K562 (cell line): ENCODE measurements around the gene CS.

ENCODE experiments used
- CBX8 ChIP-seq: fragments of 200-600 bp; sonication (generic); IDR thresholded peaks from 2 replicates; pipeline ENCODE4 v1.6.1; 2012; ENCODE audit warnings: borderline replicate concordance, mixed run types, low read depth, mild to moderate bottlenecking, moderate library complexity, mixed read lengths, low read length, control low read depth, inconsistent platforms; ENCODE audit not compliant: poor library complexity, severe bottlenecking; ENCODE audit errors: extremely low read depth
- CTCF ChIP-seq, 3 experiments: IDR thresholded peaks in 2 of 3; conservative IDR thresholded peaks in 1 of 3; 2 replicates each; pipeline ENCODE4 v1.5.1; 2011 to 2012; ENCODE audit warnings: low read length in 3 of 3, mild to moderate bottlenecking in 3 of 3, control low read depth in 2 of 3, improper control_type of control experiment in 1 of 3, inconsistent platforms in 1 of 3, low read depth in 1 of 3, mixed read lengths in 1 of 3, moderate library complexity in 1 of 3; ENCODE audit not compliant: insufficient read depth in 2 of 3
- ETV6 ChIP-seq, 3 experiments: fragments of 150-350 bp in 1 of 3; sonication (generic) in 1 of 3; formaldehyde crosslinking in 1 of 3; IDR thresholded peaks; 2 replicates each; pipeline versions ENCODE4 v1.6.1 to v1.8.0; 2014 to 2022; ENCODE audit warnings: borderline replicate concordance in 2 of 3, low read depth in 2 of 3, antibody characterized with exemption in 1 of 3, low read length in 1 of 3, mild to moderate bottlenecking in 1 of 3, missing genetic modification reagents in 1 of 3
- FOXM1 ChIP-seq, 2 experiments: fragments of 450-650 bp in 1 of 2; sonication (generic) in 1 of 2; formaldehyde crosslinking in 1 of 2; IDR thresholded peaks; 2 replicates each; pipeline versions ENCODE4 v1.6.1 to v1.9.0; 2017 to 2022; ENCODE audit warnings: low read depth in 2 of 2, mild to moderate bottlenecking in 2 of 2, missing genetic modification reagents in 1 of 2, moderate library complexity in 1 of 2
- GTF2E2 ChIP-seq: fragments of 200-800 bp; sonication (Bioruptor generic); IDR thresholded peaks from 2 replicates; pipeline ENCODE4 v1.6.1; 2016; ENCODE audit warnings: missing genetic modification characterization, missing compliant biosample characterization
- MAFG ChIP-seq: fragments of 450-650 bp; conservative IDR thresholded peaks from 2 replicates; pipeline ENCODE4 v1.6.1; 2016; ENCODE audit warnings: missing genetic modification characterization, missing compliant biosample characterization
- POLR2AphosphoS2 ChIP-seq: IDR thresholded peaks from 2 replicates; pipeline ENCODE4 v1.6.1; 2012; ENCODE audit warnings: low read length, improper control_type of control experiment
- SIN3A ChIP-seq, 2 experiments: fragments of 150-350 bp in 1 of 2; IDR thresholded peaks; 2 replicates each; pipeline ENCODE4 v1.6.1; 2011 to 2016; ENCODE audit warnings: borderline replicate concordance in 2 of 2, low read depth in 2 of 2, low read length in 2 of 2, mild to moderate bottlenecking in 2 of 2, moderate library complexity in 2 of 2; ENCODE audit not compliant: control insufficient read depth in 1 of 2
- SIN3B ChIP-seq: fragments of 450-650 bp; IDR thresholded peaks from 2 replicates; pipeline ENCODE4 v1.6.1; 2017; ENCODE audit warnings: low read depth, mild to moderate bottlenecking, moderate library complexity
- TRIM28 ChIP-seq: fragments of 450-650 bp; IDR thresholded peaks from 2 replicates; pipeline ENCODE4 v1.6.1; 2017
- ZNF24 ChIP-seq: fragments of 450-650 bp; IDR thresholded peaks from 2 replicates; pipeline ENCODE4 v1.6.1; 2016
- ZNF780A ChIP-seq: fragments of 250-450 bp; sonication (Bioruptor Pico); IDR thresholded peaks from 2 replicates; pipeline ENCODE4 v1.5.0; 2021; ENCODE audit warnings: mild to moderate bottlenecking
- ZSCAN29 ChIP-seq: fragments of 450-650 bp; IDR thresholded peaks from 2 replicates; pipeline ENCODE4 v1.6.1; 2017

GRCh38 chr12:56307221-56307965, 7.3 kb upstream of the CS start:
- TF ChIP-seq TRIM28 (no peak), POLR2AphosphoS2 (no peak), ZNF780A (CRISPR knock-in tag) (no peak), CBX8 (no peak), GTF2E2 (tag) (no peak), CTCF (IDR thresholded peaks at IDR 0.05 in 2 of 3, conservative IDR thresholded peaks at IDR 0.05 in 1 of 3; ENCODE audit: insufficient read depth in 2 of 3, low read depth in 1 of 3, low read length in 3 of 3) (no peak), ZNF24 (no peak), ZSCAN29 (no peak), SIN3B (no peak), MAFG (tag) (no peak), FOXM1 (IDR thresholded peaks at IDR 0.05; ENCODE audit: low read depth) (no peak), FOXM1 (CRISPR knock-in tag; IDR thresholded peaks at IDR 0.05; ENCODE audit: low read depth) (no peak), SIN3A (IDR thresholded peaks at IDR 0.05; ENCODE audit: borderline replicate concordance in 2 of 2, control insufficient read depth in 1 of 2, low read depth in 2 of 2, low read length in 2 of 2) (no peak), ETV6 (IDR thresholded peaks at IDR 0.05; ENCODE audit: borderline replicate concordance in 1 of 2, low read depth in 2 of 2, low read length in 1 of 2) (no peak), ETV6 (CRISPR knock-in tag; IDR thresholded peaks at IDR 0.05; ENCODE audit: borderline replicate concordance) (no peak)
